ENCODE data around the gene TPRG1L. TPM values are rescaled to one million over a fixed set of nuclear protein-coding genes. Genes with fewer than 3 reads are reported as not detected.

TPRG1L gene
- total RNA-seq, 1 donor from 2014 or later = 14.5 TPM

DNA sequence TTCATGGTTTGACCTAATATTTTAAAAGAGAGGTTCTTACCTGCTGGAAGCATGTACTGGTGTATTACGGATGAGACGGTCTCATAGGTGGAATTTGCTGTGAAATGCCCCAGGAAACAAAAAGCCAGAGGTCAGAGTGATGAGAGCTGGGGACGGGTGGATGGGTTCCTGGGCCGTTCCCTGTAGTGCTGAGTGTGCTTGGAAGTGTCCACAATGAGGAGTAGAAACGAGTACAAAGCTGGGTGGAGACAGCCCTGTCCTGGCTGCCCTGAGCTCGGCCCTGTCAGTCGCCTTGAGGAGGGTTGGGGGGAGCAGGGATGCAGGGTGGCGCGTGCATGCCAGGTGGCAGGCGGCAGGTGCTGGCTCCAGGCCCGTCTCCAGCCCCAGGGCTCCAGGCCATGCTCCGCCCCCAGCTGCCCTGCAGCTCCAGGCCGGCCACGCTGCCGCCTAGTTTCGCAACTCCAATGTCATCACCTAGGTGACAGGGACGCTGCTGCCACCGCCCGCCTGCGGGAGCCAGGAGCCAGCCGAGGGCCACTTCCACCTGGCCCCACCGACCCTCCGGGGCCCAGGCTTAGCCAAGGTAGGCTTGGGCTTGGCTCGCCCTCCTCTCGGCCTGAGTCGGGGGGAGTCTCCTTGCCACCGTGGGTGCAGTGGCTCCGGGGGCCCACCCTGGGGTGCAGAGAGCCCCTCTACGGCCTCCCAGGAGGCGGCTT lies 43.9 kb downstream of the TPRG1L start:
- peaks cover 21% of the 10 kb centered on the region for H3K4me1 Mint-ChIP-seq
- H3K27me3 Mint-ChIP-seq (ENCODE audit: low read depth) = peaks cover 28% of the 10 kb centered on the region

DNA sequence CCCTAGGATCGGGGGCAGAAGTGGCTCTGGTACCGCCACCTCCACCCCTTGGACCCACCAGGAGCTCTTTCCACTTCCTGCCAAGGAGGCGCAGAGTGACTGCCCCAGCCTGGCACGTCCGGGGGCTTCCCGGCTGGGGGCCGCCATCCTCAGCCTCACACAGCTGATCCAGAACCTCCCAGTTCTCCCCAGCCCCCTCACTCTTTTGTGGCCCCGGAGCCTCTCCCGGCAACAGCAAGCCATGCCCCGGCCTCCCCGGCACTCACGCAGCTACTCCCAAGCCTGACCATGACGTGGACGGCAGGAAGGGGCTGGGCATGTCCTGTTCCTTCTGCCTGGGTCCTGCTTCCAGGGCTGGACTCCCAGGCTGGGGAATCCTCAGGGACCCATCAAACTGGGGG lies 44.6 kb downstream of the TPRG1L start:
- Mint-ChIP-seq H3K9me3 (no peaks in the 10 kb centered on the region), H3K4me3 (no peak overlapping the region), H3K27me3 (ENCODE audit: low read depth) (peaks cover 28% of the 10 kb centered on the region), H3K36me3 (ENCODE audit: low read depth) (no peaks in the 10 kb centered on the region), H3K27ac (ENCODE audit: unreplicated experiment) (no peak overlapping the region), H3K4me1 (peaks cover 21% of the 10 kb centered on the region)
- no peak for DNase-seq (ENCODE audit: low read depth, low spot score)
- TF ChIP-seq, protein P1, sequence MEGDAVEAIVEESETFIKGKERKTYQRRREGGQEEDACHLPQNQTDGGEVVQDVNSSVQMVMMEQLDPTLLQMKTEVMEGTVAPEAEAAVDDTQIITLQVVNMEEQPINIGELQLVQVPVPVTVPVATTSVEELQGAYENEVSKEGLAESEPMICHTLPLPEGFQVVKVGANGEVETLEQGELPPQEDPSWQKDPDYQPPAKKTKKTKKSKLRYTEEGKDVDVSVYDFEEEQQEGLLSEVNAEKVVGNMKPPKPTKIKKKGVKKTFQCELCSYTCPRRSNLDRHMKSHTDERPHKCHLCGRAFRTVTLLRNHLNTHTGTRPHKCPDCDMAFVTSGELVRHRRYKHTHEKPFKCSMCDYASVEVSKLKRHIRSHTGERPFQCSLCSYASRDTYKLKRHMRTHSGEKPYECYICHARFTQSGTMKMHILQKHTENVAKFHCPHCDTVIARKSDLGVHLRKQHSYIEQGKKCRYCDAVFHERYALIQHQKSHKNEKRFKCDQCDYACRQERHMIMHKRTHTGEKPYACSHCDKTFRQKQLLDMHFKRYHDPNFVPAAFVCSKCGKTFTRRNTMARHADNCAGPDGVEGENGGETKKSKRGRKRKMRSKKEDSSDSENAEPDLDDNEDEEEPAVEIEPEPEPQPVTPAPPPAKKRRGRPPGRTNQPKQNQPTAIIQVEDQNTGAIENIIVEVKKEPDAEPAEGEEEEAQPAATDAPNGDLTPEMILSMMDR (conservative IDR thresholded peaks at IDR 0.05) = no peak

More for the DNA sequence above, 43.9 kb downstream of the TPRG1L start:
- no peak for DNase-seq (ENCODE audit: low read depth, low spot score)
- Mint-ChIP-seq H3K36me3 (ENCODE audit: low read depth) (no peaks in the 10 kb centered on the region), H3K9me3 (no peaks in the 10 kb centered on the region), H3K27ac (ENCODE audit: unreplicated experiment) (no peak overlapping the region), H3K4me3 (no peak overlapping the region)
- TF ChIP-seq, protein P1 (conservative IDR thresholded peaks at IDR 0.05) = no peak

DNA sequence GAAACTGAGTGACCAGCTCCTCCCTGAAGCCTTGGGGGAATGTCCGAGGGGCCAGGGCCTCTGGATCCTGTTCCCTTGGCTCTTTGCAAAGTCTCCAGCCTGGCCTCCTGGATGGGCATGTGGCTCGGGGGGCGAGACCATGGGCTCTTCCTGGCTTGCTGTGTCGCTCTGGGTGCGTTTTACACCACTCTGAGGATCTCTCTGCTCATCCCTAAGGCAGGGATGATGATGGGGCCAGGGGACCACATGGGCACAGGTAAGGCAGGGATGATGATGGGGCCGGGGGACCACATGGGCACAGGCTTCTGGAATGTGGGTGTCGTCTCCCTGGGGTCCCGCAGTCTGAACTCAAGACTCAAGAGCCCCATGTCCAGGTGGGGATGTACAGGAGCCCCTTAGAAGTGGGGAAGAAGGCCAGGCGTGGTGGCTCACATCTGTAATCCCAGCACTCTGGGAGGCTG lies 45.2 kb downstream of the TPRG1L start:
- peaks cover 28% of the 10 kb centered on the region for H3K27me3 Mint-ChIP-seq (ENCODE audit: low read depth)
- H3K36me3 Mint-ChIP-seq (ENCODE audit: low read depth) = no peaks in the 10 kb centered on the region
- no peak for DNase-seq (ENCODE audit: low read depth, low spot score)
- no peak overlapping the region for H3K4me3 Mint-ChIP-seq
- H3K27ac Mint-ChIP-seq (ENCODE audit: unreplicated experiment) = no peak overlapping the region
- no peaks in the 10 kb centered on the region for H3K9me3 Mint-ChIP-seq
- H3K4me1 Mint-ChIP-seq = peaks cover 18% of the 10 kb centered on the region
- TF ChIP-seq, protein P1 (conservative IDR thresholded peaks at IDR 0.05) = no peak

DNA sequence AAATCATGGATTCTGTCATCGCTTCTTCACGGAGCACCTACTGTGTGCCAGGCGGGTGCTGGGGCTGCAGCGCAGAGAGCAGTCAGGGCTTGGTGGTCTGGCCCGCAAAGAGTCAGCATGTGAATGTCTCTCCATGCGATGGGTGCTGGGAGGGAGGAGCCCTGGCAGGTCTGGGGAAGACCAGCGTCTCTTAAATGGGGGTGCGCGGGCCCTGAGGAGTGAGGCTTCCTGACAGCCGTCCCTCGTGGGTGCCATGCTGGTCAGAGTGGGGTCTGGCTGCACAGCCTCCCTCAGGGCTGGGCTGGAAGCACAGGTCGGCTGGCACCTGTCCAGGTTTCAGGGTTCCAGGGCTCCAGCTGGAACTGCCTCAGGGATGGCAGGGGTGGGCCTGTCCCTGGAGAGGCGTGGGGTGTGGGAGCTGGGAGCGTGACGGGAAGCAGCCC lies 46.0 kb downstream of the TPRG1L start:
- H3K9me3 Mint-ChIP-seq = no peaks in the 10 kb centered on the region
- peaks cover 28% of the 10 kb centered on the region for H3K27me3 Mint-ChIP-seq (ENCODE audit: low read depth)
- H3K4me1 Mint-ChIP-seq = peaks cover 16% of the 10 kb centered on the region
- H3K27ac Mint-ChIP-seq (ENCODE audit: unreplicated experiment) = no peak overlapping the region
- TF ChIP-seq, protein P1 (conservative IDR thresholded peaks at IDR 0.05) = no peak
- H3K36me3 Mint-ChIP-seq (ENCODE audit: low read depth) = no peaks in the 10 kb centered on the region
- no peak overlapping the region for H3K4me3 Mint-ChIP-seq
- no peak for DNase-seq (ENCODE audit: low read depth, low spot score)

DNA sequence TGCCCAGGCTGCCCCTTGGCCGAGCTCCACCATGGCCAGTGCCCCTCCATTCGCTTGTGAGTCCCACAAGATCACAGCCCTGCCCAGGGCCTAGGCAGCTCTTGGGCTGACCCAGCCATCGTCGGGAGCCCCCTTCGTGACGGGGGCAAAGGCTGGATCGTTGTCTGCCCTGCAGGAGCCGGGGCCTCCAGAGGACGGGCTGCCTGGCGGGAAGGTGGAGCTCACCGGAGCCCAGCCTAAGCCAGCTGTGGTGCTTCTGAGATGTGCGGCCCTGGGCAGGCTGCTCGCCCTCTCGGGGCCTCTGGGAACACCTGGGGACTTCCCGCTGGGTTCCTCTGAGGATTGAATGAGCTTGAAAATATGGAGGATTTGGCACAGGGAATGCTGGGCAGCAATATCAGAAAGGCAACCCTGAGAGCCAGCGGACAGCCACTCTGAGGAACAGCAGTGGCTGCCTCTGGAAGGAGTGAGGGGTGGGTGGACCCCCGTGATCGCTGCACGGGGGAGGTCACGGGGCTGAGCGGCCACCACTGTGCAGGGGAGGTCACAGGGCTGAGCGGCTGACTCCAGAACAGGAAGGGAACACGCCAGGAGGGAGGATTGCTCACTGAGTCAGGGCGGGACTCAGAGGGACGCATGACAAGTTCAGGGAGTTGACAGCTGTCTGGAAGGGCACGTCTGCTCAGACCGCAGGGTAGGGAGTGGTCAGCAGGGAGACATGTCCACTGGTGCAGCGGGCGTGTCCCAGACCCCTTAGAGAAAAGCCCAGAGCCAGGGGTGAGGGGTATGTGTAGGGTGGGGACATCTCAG lies 46.8 kb downstream of the TPRG1L start:
- no peak for DNase-seq (ENCODE audit: low read depth, low spot score)
- TF ChIP-seq, protein P1 (conservative IDR thresholded peaks at IDR 0.05) = no peak
- no peaks in the 10 kb centered on the region for H3K9me3 Mint-ChIP-seq
- peaks cover 10% of the 10 kb centered on the region for H3K4me1 Mint-ChIP-seq
- H3K4me3 Mint-ChIP-seq = no peak overlapping the region
- no peaks in the 10 kb centered on the region for H3K36me3 Mint-ChIP-seq (ENCODE audit: low read depth)
- H3K27ac Mint-ChIP-seq (ENCODE audit: unreplicated experiment) = no peak overlapping the region
- H3K27me3 Mint-ChIP-seq (ENCODE audit: low read depth) = peaks cover 28% of the 10 kb centered on the region
